VCaP (cell line): Measurements from ENCODE around the gene CNBP.

Source experiments
- H3K27ac ChIP-seq: fragments of 450-650 bp; 2 replicates; pipeline ENCODE4 v1.5.1; 2017
- CTCF ChIP-seq: fragments of 450-650 bp; conservative IDR thresholded peaks from 2 replicates; pipeline ENCODE4 v1.5.1; 2017; ENCODE audit warnings: mild to moderate bottlenecking, moderate library complexity

The CNBP gene

DNA sequence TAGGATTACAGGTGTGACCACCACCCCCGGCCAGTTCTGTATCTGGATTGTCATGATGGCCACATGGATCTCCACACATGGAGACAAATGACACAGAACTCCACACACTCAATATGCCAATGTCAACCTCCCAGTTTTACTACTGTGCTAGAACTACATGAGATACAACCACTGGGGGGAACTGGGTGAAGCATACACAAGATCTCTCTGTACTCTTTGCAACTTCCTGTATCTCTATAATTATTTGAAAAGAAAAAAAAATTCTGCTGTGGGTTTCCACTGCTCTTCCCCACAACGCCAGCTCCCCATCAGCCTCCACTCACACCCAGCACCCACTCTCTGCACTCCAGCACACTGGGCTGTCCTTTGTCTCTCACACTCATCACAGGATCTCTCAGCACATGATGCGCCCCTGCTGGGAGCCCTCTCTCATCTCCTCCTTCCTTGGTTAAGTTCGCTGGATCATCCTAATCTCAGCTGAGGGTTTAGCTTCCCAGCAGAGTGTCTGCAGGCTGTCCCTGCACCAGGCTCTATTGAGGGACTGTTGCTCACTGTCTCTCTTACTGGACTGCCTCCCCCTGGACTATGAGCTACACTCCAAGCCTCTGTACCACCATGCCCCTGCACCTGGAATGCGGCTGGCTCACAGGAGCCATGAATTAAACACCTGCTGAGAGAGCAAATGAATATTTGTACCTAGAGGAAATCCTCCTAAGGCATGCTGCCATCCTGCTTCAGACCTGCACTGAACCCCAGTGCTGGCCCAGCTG is 51.4 kb downstream of the CNBP start:
- no peak for TF ChIP-seq CTCF
- H3K27ac ChIP-seq, result no peak overlapping the region

GRCh38 chr3:129131465-129132088 is 52.1 kb downstream of the CNBP start:
- H3K27ac ChIP-seq, result peak overlapping the region; percentile 79
- no peak for TF ChIP-seq CTCF

DNA sequence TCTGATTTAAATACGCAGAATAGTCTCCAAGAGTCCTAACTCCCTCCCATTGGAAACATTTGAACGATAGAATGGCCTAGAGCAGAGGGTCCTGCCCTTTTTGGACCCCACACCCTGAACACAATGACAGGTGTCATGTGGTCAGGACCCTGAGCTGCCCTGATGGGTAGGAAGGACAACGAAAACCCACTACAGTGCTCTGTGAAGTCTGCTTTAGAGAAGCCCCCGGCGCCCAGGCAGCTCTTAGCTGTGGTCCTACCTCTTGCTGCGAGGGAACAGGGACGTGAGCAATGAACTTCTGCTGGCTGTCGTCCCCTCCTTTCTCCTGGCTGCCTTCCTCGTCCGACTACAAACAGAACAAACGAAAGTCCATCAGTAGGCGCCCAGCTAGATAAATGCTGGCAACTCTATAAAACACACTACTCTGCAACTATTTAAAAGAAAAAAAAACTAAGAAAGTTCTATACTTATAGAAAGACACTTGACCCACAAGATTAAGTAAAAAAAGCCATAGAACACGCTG is 53.3 kb downstream of the CNBP start:
- TF ChIP-seq CTCF, result no peak
- H3K27ac ChIP-seq, result peak overlapping the region; percentile 79

GRCh38 chr3:129128357-129129155 is 55.1 kb downstream of the CNBP start:
- peak overlapping the region; percentile 79 for H3K27ac ChIP-seq
- no peak for TF ChIP-seq CTCF

DNA sequence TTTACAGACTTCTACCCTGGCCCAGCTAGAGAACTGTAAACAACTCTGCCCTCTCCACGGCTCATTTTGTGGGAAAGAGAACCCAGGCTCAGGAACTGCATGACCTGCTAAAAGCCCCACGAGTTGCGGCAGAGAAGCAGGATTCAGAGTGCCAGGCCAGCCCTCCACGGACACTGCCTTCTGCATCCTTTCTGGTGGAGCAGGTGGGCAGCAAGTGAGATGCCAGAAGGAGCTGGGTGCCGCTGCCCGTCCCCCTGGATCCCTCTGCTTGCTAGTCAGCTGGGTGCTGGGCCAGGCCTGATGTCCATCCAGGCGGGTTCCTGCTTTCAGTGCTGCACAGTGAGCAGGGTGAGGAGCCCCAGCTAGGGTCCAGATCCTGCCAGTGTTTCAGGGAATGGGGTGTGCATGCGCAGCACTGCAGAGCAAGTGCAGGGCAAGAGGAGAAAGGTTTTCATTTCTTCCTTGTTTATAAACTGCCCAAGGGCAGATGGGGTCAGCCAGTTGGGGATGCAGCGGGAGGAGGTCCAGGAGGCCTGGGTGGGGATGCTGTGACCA is 56.9 kb downstream of the CNBP start:
- TF ChIP-seq CTCF, result no peak
- H3K27ac ChIP-seq, result peak overlapping the region; percentile 79; the same call in 1 of the 2 replicates

GRCh38 chr3:129123314-129124060 is 60.2 kb downstream of the CNBP start:
- peak overlapping the region; percentile 65; the same call in 1 of the 2 replicates for H3K27ac ChIP-seq
- TF ChIP-seq CTCF, result no peak
